ENCODE results near the gene DUSP16.
A peak's percentile ranks its signal among the peaks of the same experiment; 100 is the strongest.

The DUSP16 gene

DNA sequence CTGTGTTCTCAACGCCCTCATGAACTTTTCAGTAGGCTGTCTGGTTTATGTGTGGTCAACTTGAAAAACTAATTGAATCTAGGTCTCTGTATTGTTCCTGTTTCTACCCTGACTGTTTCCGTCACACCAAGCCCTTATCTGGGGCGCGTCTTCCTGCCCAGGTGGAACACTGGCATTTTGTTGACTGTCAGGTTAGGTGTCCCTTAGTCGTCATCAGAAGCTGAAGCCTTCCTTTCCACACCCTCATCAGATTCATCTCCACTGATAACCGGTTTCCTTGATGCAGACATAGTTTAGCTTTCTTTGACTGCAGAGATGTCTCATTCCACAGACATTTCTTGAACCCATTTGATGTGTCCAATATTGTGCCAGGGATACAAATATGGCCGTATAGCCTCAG lies 96.5 kb downstream of the DUSP16 start:
- DNase-seq: peak; percentile 53

DNA sequence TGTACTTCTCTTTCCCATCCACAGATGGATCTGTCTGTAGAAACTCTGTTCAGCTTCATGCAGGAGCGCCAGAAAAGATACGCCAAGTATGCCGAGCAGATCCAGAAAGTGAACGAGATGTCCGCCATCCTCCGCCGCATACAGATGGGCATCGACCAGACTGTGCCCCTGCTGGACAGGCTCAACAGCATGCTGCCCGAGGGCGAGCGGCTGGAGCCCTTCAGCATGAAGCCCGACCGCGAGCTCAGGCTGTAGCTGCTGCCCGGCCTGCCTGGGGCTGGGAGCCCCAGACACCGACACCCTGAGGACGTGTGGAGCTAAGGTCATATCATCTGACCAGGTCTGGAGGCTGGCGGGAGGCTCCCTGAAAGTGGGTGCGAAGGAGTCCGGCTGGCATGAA lies 97.1 kb downstream of the DUSP16 start:
- no peak for DNase-seq

DNA sequence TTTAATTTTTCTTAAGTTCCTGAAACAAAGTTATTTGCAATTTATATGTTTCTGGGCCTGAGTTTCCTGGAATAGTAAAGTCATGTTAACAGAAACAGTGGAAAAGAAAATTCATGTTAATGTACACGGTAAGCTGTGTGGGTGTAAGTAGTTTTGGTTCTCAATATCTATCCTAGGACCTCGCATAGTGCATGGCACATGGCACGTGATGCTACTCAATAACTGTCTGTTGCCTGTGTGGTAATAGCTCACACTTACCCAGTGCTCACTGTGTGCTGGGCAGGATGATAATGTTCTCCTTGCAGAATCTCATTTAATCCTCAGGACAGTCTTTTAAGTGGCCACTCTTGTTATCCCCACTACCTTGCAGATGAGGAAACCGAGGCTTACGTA lies 100.7 kb downstream of the DUSP16 start:
- peak; percentile 58 for DNase-seq

DNA sequence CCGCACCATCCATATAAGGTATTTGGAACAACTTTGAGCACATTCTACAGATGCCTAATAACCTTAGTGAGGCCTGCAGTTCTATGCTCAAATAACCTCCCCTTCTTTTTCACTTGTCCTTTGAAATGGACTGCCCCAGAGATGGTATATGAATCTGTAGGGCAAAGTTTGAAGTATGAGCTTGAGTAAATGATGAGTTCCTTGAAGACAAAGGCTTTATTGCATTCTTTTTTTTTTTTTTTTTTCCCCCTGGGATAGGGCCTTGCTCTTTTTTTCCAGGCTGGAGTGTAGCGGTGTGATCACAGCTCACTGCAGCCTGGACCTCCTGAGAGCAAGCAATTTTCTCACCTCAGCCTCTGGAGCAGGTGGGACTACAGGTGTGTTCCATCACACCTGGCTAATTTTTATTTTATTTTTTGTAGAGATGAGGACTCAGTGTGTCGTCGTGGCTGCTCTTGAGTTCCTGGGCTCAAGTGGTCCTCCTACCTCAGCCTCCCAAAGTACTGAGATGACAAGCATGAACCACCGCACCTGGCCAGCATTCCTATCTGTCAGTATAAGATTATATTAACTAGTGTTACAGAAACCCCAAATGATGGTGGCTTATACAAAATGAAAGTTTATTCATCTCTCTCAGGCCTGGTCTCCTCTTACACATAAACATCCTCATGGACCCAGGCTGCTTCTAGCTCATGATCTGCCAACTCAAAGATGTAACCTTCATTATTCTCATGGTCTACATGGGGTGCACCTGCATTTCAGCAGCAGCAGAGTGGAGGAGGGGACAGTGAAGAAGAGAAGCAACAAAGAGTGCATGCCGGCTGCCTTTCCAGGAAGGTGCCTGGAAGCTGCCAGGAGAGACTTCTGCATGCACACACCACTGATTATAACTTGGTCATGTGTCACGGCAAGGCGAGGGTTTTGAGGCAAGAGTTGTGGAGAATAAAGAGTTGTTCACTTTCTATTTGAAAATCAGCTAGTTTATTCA lies 101.4 kb downstream of the DUSP16 start:
- peak; percentile 55 for DNase-seq

DNA sequence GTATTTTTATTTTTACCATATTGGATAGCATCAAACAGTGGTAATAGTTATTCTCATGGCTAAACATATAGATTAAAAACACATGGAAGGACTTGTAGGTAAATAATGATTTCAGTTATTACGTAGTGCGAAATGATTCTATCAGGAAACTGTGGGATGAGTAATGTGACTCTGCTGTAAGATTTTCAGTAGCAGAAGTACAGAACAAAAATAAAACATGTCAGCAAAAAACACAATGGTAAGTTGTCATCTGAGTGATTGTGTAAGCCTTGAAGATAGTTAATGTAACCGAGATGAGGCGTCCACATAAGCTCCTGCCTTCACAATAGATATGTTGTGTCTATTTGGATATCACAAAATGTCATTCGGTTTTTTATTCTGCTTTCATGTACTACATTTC lies 106.0 kb downstream of the DUSP16 start:
- no peak for DNase-seq

DNA sequence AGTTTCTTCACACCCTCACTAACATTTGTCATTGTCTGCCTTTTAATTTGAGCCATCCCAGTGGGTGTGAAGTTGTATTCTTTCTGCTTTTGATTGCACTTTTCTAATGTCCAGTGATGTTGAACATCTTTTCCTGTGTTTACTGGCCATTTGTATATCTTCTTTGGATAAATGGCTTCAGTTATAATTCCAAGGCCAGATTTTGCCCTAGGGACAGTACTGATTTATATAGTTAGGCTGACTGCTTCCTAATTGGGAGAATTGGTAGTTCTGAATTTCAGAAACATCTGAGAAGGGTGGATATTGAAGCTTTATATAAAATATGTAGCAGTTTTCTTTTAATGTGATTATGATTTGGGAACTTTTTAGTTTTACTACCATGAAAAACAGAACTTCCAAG lies 108.3 kb downstream of the DUSP16 start:
- no peak for DNase-seq

DNA sequence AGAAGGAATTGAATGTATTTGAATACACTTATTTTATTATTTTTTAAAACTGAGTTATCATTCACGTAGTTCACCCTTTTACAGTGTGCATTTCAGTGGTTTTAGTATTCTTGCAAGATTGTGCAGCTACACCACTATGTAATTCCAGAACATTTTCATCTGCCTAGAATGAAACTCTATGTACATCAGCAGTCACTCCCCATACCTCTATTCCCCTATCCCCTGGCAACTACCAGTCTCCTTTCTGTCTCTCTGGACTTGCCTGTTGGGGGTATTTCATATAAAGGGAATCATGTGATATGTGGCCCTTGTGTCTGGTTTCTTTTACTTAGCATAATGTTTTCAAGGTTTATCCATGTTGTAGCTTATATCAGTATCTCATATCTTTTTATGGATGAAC lies 109.0 kb downstream of the DUSP16 start:
- DNase-seq: no peak

DNA sequence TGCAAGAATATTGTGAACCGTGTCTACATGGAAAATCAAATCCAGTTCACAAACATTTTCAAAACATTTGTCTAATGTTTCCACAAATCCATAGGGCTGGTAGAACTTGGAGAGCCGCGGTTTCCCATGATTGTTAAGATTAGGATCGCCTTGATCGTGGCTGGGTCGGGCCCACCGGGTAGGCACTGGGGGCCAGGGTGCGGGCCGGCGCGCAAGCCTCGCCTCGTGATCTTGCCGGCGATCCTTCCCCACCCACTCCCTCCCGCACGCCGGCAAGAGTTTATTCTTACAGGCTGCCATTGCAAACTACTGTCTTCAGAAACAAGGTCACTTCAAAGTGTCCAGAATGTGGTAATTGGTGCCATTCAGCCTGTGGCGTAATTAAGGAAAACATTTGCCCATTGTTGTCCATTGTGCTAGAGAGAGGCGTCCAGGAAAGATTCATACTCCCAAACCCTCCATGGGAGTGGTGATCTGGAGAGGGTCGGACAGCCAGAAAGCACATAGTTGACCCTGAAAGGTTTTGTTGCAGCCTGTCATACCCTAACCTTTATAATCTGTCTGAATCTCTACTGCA lies 110.2 kb downstream of the DUSP16 start:
- DNase-seq: no peak

DNA sequence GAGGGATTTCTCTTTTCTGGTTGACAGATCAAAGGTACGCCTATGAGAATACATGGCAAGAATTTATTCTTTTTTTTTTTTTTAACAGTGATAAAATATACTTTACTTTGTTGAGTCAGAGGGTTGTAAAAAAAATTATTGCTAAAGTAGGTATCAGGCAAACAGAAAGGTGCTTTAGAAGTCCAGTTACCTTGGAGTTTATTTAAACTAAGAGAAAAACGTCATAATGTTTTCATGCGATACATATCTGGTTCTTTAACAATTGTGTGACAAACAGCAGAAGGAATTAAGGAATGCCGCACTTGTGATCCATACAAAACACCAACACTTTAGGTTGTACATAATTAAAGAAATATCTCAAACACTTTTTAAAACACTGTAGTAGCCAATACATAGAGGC lies 111.6 kb downstream of the DUSP16 start:
- DNase-seq: no peak

DNA sequence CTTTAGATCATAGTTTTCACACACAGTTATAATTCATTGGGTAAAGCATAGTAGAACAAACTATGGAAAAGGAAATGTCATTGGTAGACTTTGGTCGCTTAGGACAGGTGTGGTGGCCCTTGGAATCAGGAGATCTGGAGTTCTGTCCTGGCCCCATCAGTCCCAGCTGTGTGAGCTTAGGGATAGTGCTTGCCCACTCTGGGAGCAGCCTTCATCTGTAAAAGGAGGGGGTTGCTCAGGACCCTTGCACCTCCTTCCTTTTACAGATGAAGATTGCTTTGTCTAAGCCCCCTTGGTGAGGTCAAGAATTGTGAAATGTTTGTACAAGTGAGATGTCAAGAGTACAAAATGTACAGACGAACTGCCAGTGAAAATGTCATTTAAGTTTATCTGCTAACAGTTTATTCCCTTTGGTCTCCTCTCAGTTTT lies 112.6 kb downstream of the DUSP16 start:
- DNase-seq: no peak

DNA sequence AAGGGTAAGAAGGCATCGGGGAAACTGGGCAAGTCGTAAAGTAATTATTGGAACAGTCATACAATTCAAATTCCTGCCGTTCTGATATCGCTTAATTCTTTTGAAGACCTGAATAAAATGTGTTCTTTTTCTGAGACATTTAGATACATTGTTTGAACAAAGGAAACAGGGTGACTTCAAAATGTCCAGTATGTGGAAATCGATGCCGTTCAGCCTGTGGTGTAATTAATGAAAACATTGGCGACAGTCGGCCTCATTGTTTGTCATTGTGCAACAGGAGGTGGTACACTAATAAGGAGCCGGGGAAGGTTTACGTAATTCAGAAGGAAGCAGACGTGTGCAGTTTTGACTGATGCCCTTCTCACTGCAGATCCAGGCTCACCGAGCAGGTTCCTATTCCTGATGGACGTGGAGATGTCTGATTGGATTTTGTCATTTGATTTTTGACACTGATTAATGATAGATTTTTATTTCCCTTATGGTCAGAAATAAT lies 113.1 kb downstream of the DUSP16 start:
- DNase-seq: no peak

DNA sequence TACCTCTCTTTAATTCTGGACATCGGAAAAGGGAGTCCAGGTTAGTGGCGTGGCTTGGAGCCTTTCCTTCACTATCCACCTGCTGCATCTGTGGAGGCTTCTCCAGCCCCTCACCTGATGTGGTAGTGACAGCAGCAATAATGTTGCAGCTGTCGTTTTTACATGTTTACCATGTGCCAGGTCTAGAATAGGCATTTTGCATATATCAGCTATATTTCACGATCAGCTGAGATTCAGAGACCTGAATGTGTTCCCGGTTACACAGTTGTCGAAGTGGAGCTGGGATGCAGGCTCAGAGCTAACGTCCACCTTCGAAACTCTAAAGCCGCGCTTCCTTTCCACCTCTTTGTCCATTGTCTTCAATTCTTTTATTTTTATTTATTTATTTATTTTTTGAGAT lies 114.8 kb downstream of the DUSP16 start:
- no peak for DNase-seq

DNA sequence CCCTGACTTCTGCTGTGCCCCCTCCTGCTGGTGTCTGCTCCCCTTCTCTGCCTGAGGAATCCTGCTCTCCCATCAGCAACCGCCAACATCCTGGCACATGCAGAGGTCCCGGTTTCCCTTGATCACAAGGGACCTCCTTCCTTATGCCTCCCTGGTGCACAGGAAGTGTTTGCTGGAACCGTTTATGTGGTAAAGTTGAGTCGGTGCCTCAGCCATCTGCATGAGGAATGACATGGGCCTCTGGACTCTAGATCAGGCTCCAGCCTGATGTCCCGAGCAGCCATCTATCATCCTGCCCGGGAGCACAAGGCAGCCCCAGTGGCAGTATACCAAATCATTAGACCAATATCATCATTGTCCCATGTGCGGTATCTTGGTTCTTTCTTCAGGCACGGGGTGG lies 115.4 kb downstream of the DUSP16 start:
- no peak for DNase-seq

DNA sequence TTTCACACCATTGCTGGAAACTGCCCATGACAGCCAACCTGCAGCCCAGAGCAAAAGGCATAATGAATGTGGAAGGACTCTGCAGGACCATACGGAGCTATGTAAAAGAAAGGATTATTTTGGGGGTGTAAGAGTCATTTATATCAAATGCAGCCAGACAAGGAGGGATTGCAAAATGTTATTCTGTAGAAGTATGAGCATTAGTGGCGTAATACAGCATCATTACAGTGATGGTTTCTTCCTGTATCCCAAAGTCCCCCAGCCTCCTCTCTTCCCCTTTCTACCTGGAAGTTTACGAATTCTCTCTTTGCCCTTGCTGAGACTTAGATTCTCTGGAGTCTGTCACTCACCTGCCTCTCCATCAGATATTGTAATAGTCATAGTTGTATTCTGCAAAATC lies 115.9 kb downstream of the DUSP16 start:
- no peak for DNase-seq

DNA sequence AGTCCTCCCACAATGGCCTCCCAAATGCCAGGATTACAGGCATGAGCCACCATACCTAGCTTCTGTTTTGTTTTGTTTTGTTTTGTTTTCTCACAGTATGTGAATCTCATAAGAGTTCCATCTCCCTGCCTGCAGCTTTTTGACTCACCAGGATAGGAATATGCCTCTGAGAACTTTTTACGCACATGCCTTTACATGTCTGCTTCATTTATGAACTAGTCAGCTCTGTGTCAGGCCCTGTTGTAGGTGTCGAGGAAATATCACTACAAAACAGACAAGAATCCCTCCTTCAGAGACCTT lies 116.8 kb downstream of the DUSP16 start:
- no peak for DNase-seq

DNA sequence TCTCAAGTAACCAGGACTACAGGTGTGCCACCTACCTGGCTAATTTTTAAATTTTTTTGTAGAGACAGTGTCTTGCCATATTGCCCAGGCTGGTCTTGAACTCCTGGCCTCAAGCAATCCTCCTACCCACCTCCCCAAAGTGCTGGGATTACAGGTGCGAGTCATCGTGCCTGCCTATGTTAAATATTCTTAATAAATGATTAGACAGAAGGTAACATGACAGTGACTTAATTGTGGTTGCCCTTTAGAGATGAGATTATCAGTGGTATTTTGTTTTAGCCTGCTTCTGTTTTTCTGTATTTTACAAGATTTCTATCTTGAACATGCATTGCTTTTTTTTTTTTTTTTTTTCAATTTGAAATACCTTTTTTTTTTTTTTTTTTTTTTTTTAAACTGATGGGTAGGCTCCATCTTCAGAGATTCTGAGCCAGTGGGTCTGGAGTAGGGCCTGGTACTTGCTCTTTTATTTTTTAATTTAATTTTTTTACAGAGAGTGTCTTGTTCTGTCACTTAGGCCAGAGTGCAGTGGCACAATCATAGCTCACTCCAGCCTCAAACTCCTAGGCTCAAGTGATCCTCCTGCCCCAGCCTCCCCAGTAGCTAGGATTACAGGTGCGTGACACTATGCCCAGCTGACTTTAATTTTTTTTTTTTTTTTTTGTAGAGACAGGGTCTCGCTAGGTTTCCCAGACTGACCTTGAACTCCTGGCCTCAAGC lies 117.3 kb downstream of the DUSP16 start:
- no peak for DNase-seq

DNA sequence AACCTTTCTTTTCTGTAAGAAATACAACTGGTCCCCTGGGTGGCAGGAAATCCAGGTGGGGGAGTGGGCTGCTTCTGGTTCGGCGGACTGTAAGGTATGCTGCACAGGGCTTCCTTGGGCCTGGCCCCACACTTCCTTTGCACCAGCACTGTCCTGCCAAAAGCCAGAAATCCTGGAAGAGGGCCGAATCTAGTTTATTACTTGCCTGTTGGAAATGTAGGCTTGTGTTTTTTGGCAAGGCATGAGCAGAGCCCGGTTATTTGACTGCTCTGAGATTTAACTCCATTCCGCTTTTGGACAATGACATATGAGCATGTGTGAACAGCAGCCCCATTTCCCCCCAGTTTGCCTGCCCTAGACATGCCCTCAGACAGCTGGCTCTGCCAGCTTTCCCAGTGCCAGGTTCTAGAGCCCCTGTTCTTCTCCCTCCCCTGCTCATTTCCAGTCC lies 119.2 kb downstream of the DUSP16 start:
- DNase-seq: no peak

DNA sequence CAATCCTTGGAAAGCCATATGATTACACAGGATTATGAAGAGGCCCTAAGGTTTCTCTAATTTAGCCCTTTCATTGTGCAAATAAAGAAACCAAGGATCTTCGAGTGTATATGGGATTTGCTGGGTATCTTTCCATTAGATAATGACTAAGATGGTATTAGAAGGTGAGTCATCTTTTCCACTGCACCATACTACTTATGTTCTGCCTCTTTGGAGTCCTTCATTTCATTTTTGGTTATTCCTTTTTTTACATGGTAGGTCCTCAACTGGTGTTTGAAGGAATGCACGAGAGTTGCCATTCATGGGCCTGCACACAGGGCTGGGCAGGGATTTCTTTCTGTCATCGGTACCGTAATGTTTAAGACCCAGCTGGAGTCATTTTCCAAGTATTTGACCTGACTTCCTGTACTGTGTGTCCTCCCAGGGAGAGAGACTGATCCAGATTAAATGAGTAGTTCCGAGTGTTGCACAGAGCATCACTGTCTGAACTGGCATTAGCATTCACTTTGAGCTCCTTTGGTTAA lies 120.1 kb downstream of the DUSP16 start:
- DNase-seq: no peak

DNA sequence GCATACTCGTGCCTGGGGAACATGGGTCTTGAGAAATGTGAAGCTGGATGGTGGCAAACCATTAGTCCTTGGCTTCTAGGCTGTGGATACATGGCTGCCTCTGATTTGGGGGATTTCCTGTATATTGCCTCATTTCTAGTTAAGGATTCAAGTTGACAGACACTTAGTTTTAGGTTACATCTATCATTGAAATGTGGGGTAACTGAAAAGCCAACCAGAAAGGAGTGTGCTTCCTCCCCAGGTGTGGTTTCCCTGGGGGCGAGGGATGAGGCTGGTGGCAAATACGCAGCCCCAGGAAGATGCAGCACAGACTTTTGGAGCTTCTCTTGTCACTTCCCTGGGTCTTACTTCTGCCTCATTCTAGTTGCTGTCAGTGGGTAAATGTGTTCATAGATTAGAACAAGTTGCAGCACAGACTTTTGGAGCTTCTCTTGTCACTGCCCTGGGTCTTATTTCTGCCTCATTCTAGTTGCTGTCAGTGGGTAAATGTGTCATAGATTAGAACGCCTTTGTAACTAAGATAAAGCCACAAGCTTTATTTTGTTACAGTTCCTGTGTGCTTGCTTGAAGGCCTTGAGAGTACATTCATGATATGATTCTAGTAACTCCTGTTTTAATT lies 120.7 kb downstream of the DUSP16 start:
- peak; percentile 41 for DNase-seq

DNA sequence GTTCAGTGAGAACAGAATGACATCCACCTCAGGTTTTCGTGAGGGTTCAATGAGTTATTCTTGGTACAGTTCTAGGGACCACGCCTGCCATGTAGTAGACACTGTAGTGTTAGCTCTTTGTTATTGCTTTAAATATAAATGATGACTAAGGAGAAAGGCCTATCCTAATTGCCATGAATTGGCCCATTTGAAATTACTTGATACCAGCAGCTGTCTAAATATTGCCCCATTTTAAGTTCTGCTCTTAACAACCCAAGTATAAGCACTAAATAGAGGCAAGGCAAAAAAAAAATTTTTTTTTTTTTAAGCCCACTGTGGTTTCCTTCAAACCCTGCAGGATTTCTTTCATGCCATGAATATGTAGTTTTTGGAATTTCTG lies 121.2 kb downstream of the DUSP16 start:
- no peak for DNase-seq

DNA sequence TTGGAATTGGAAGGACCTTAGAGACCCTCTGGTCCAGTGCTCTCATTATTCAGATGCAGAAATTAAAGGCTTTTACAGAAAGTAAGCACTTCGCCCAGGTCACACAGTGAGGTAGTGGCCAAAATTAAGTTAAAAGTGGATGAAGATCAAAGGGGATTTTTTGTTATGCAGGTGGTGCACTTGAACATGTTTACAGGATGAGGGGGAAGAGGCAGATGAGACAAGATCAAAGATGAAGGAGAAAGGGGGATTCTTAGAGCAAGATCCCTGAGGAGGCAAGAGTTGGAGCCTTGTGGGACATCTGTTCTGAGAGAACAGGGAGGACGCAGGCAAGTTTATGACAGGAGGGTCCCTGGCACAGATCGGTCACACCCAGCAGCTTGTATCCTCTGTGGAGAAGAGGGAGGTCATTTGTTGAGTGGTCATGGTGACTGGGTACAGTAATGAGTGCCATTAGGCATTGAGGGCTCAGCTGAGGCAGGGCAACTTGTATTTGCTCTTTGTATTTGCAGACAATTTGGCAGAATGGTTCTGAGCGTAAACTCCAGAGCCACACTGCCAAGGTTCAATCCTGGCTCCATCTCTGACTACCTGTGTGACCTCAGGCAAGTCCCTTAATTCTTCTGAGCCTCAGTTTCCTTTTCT lies 121.8 kb downstream of the DUSP16 start:
- DNase-seq: no peak

DNA sequence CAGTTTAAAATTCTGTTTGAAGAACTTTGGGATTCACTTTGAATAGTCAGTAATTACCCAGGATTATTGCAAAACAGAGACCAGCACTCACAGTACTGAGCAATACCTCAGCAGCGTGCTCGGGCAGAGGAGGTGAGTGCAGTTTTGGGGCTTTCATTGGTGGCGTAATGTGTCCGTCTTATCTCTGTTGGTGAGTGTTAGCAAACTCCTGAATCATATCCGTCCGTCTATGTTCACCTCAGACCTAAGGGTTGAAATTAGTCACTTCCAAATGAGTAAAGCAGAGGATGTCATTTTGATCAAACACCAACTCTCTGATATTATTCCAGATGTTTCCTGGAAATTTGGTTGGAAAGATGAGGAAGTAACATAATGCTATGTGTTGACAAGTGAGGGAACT lies 123.0 kb downstream of the DUSP16 start:
- peak; percentile 76 for DNase-seq

Data from stimulated activated CD4-positive, alpha-beta T cell treated with anti-CD3 and anti-CD28 coated beads, Interleukin-4, amount 100 ng/mL, for 24 hours (primary cell).